RCC 7860 (cell line): ENCODE data around the gene PPOX.
A peak's percentile ranks its signal among the peaks of the same experiment; 100 is the strongest.

Source experiments
- DNase-seq: peaks from one replicate; pipeline ENCODE4 v3.0.0-alpha.2; 2015; ENCODE audit warnings: low spot score
- FAIRE-seq: peaks from 2 replicates; lab custom pipeline; 2012; peaks lifted over from hg19 to GRCh38; lab: Jason Lieb, UNC

The PPOX gene

DNA sequence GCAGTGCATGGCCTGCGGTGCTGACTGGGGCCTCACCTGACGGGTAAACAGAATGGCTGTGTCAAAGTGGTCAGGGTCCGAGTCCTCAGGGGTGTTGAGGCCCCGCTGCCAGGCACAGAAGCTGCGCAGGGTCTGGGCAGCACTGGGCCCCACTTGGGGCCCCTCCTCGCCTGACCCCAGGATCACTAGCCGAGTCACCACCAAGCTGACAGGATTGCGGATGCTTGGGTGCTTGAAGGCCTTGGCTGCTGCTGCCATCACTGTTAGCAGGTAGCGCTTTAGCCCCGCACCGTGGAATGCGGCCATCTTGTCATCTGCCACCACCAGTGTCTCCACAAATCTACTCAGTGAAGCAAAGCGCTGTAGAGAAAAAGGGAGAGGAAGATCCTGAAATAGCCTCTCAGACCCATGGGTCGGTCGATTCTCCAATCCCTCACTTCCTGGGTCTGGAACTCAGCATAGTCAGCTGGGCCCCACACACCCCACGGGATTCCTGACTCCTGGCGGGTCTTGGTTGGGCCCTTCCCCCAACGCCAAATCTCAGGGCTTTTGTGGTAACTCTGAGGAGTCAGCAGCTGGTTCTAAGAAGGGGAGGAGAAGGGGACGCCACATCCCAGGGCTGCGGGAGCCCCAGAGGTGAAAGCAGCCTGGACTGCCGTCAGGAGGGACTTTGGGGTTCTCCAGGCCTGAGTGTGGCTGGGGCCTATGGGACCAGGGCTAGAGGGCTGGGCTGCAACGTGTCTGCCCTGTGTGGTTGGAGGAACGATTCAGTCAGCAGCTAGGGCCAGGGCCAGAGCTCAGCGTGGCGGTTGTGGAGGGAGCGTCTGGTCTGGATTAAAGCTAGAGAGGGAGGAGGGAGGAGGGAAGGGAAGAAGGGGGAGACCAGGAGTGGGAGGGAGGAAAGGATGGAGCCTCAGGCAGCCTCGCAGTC lies 30.6 kb downstream of the PPOX start:
- DNase-seq (no peak), FAIRE-seq (no peak)

GRCh38 chr1:161197560-161198193 lies 31.5 kb downstream of the PPOX start:
- DNase-seq (no peak), FAIRE-seq (no peak)

- DNase-seq (no peak), FAIRE-seq (no peak)
These were observed 32.1 kb downstream of the PPOX start for GRCh38 chr1:161198194-161198896.

DNA sequence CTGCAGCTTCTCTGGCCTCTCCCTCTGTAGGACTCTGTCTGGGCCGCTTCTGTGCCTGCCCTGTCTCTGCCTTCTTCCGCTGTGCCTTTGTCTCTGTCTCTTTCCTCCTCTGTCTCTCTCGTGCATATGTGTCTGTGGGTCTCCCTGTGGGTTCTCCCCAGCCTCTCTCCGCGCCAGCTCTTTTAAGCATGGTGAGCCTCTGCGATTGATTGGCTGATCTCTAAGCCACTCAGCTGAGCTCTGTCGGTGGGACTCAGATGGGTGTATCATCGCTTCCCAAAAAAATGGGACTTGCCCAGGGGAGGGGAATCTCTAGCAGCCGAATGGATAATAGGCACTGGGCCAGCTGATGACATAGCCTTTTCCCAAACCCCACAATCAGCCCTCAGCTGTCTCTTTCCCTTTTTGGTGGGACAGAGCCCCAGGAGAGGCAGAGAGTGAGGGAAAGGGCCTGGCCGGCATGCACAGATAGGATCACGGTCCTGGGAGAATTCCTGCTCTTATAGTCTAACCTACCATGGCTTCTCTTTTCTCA lies 32.7 kb downstream of the PPOX start, which contains the start of gene ADAMTS4:
TSS of gene ADAMTS4 (minus strand) at position 158 of the 535 bp plus-strand sequence. CDS start 427 bp downstream, outside the sequence.
- no peak for FAIRE-seq
- no peak for DNase-seq

DNA sequence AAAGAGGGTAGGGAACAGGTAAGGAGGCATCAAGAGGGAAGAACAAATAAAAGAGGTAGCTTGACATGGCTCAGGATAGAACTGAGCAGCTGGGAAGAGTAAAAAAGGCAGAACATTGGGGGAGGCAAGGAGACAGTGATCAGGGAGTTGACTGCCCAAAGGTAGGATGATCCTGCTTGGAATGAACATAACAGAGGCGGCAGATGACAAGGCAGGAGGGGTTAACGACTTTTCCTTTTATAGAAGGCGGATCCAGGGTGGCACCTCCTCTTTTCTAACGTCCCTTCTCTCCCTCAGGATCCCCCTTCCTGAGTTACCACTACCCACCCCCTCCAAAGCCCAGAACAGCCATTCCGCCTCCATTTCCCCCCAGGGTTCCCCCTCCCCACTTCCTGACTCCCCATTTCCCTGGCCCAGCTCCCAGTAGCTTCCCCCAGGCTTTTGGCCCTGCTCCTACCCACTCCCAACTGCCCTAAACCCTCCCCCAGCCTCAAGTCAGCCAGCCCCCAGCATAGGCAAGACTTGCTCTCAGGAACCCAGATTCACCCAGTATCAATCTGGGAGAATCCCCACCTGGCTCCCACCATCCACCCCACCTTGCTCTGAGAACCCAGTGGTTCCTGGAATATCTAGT lies 33.4 kb downstream of the PPOX start:
- no peak for DNase-seq
- no peak for FAIRE-seq

DNA sequence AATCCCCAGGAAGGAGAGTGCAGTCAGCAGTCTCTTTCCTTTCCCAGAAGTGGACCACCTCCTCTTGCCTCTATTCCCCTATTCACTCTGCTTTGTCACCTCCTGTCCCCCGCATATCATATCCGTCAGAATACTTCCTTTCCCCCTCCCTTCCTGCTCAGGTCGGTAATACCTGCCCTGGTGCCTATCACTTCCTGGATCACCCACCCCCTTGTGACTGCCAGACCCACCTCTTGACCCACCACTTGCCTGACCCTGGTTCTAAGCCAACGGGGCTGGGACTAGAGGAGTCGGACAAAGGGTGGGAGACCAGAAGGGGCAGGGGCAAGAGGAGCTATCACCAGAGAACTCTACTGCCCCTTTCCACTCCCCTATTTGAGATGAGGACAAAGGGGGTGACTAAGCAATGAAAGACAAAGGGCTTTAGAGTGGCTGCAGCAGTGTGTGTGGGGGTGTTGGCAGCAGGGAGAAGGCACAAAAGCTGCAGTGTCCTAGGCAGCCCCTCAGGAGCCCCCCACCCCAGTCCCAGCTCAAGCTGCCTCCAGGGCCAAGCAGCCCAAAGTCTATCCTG lies 34.3 kb downstream of the PPOX start:
- DNase-seq: no peak
- FAIRE-seq: no peak

GRCh38 chr1:161200992-161201835 lies 35.0 kb downstream of the PPOX start:
- FAIRE-seq: no peak
- no peak for DNase-seq

DNA sequence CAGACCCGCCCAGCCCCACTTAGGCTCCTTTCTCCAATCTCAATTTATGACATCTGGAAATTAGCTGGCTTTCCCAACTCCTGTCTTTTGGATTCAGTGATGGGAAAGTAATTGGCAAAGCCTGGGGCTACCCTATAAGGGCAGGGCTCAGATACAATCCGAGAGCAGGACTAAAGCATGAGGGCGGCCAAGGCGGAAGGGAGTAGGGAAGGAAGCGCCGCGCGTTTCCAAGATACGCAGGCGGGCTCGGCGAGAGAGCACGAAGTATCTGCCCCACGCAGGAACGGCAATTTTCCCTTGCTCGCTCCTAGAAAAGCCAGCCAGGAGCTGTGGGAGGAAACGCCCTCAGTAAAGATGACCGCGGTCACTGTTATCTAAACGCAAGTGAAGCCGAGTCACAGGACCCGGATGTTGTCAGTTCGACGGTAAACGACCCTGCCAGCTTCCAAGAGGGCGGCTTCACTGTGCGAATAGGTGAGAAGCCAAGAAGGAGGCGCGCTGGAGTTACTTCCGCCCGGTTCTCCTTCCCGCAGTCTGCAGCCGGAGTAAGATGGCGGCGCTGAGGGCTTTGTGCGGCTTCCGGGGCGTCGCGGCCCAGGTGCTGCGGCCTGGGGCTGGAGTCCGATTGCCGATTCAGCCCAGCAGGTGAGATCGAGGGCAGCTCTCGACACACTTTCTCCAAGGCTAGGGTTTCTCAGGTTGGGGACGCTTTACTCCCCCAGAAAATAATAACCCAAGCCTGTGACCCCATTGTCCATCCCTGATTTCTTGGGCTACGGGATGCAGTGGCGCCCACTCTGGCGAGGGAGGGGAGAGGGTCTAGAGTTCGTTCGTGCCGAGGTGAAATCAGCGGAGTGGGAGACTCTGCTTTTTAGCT lies 35.8 kb downstream of the PPOX start, which contains the start of gene NDUFS2:
TSS of gene NDUFS2 (plus strand) at position 532 of the 877 bp plus-strand sequence. CDS start at position 551, 19 bp downstream.
- DNase-seq (peak; percentile 95), FAIRE-seq (peak; percentile 73)

DNA sequence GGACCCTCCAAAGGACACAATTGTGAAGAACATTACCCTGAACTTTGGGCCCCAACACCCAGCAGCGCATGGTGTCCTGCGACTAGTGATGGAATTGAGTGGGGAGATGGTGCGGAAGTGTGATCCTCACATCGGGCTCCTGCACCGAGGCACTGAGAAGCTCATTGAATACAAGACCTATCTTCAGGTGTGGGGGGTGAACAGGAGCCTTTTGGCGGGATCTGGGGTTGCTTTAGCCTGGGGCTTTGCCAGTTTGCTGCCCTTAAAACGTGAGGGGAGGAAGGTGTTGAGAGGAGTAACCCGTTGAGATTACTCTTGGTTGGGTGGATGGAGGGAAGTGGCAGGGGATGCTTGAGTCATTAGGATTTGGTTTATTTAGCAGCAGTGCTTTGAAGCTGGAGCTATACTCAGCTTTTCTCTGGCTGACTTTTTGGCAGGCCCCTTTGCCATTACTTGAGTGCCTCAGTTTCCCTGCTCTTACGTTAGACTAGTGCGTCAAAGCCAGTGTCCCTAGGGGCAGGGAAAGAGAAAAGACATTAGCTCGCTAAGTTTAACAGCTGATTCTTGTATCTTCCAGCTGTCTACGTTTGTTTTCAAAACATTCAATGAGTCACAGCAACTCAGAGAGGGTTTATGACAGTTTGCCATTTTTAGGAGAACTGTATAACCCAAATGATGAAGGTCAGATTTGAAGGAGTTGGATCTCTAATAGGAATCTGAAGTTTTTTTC lies 40.4 kb downstream of the PPOX start:
- FAIRE-seq (no peak), DNase-seq (no peak)

DNA sequence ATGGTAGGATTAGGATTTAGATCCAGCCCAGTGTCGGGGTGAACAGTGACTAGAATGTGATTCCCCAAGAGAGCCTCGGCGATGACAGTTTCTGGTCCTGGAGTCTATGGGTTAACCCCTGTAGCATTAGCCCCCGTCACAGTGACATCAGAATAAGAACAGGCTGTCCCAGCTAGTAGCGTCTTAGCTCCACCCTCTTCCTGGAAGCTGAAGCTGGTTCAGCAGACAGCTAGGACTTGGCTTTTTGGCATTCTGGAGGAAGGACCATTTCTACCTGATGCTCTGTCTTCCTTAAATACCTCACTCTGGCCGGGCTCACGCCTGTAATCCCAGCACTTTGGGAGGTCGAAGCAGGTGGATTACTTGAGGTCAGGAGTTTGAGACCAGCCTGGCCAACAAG lies 40.9 kb downstream of the PPOX start:
- DNase-seq (no peak), FAIRE-seq (no peak)

DNA sequence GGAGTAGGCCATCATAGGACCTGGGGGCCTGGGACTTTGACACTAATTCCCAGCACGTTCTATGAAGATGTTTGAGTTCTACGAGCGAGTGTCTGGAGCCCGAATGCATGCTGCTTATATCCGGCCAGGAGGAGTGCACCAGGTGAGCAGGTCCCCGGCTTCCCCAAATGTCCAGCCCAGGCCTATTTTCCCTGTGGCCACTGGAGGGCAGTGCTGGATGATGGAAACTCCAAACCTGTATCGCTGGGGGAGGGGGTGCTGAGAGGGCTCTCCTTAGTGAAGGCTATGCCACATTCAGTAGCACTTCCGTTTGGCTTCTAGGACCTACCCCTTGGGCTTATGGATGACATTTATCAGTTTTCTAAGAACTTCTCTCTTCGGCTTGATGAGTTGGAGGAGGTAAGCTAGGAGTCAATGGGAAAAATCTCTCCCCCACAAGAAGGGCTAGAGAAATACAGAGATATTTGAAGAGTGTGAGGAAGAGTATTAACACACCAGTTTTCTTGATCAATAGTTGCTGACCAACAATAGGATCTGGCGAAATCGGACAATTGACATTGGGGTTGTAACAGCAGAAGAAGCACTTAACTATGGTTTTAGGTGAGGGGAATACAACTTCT lies 43.7 kb downstream of the PPOX start:
- FAIRE-seq: no peak
- peak; percentile 51 for DNase-seq

GRCh38 chr1:161214369-161214768 lies 48.1 kb downstream of the PPOX start:
- FAIRE-seq (no peak), DNase-seq (no peak)

- DNase-seq: no peak
- no peak for FAIRE-seq
These were observed 48.9 kb downstream of the PPOX start, which contains the start of gene FCER1G for GRCh38 chr1:161215076-161215475. Gene FCER1G (plus strand): TSS chr1:161215295. CDS start chr1:161215322, 27 bp downstream.

GRCh38 chr1:161216945-161217712 lies 50.9 kb downstream of the PPOX start:
- DNase-seq (peak; percentile 89), FAIRE-seq (peak; percentile 90)

DNA sequence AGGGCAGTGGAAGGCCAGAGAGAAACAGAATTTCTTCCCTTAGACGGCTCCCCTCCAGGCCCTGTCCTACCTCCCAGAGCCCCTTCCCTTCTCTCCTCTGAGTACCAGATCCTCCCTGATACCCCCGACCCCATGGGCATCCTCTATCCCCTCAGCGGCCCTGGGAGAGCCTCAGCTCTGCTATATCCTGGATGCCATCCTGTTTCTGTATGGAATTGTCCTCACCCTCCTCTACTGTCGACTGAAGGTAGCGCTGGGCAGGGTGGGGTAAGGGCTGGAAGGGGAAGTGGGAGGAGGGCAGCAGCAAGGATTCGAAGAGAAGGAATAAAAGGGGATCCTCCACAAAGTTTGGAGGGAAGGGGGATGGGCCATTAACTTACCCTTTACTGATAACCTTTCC lies 51.6 kb downstream of the PPOX start:
- FAIRE-seq (no peak), DNase-seq (no peak)

- DNase-seq (no peak), FAIRE-seq (no peak)
These were observed 52.3 kb downstream of the PPOX start for GRCh38 chr1:161218301-161219077.
